WTC11 (cell line): Measurements from ENCODE around the gene HOXC4.

Experiments used
- CTCF ChIP-seq: fragments of 200-600 bp; IDR thresholded peaks from 2 replicates; pipeline ENCODE4 v1.8.0; 2022; ENCODE audit warnings: antibody characterized with exemption
- E2F5 ChIP-seq: sonication (generic); formaldehyde crosslinking; IDR thresholded peaks from 2 replicates; pipeline ENCODE4 v1.8.1; 2022; ENCODE audit warnings: mild to moderate bottlenecking, moderate library complexity, missing genetic modification reagents
- ESRRA ChIP-seq: sonication (generic); formaldehyde crosslinking; IDR thresholded peaks from 2 replicates; pipeline ENCODE4 v1.8.1; 2022; ENCODE audit warnings: mild to moderate bottlenecking, missing genetic modification reagents, borderline replicate concordance
- FOXJ3 ChIP-seq: sonication (generic); formaldehyde crosslinking; IDR thresholded peaks from 2 replicates; pipeline ENCODE4 v1.9.0; 2021; ENCODE audit warnings: missing genetic modification reagents, mild to moderate bottlenecking, borderline replicate concordance
- GABPB1 ChIP-seq: sonication (generic); formaldehyde crosslinking; IDR thresholded peaks from 2 replicates; pipeline ENCODE4 v1.8.1; 2023; ENCODE audit warnings: mild to moderate bottlenecking, missing genetic modification reagents

GRCh38 chr12:54028314-54029201 lies 25.1 kb upstream of the HOXC4 start, which contains the start of gene HOXC6:
- TF ChIP-seq GABPB1 (CRISPR knock-in tag) (no peak), CTCF (no peak), FOXJ3 (CRISPR knock-in tag) (no peak), ESRRA (CRISPR knock-in tag) (no peak), E2F5 (CRISPR knock-in tag) (no peak)
